Stimulated activated CD8-positive, alpha-beta memory T cell treated with anti-CD3 and anti-CD28 coated beads, Interleukin-4, amount 100 ng/mL, for 4 hours (primary cell): ENCODE results near the gene PPIP5K1.
"Not testable (repeated sequence)": the region's sequence is repeated elsewhere in the genome, so short reads cannot be mapped to it uniquely, and the experiment has no call there.

Source experiments
- DNase-seq, 2 donors: peaks; one replicate each; pipeline ENCODE4 v3.0.0-alpha.2; 2020; ENCODE audit warnings: low read depth in 2 of 2, low spot score in 1 of 2

PPIP5K1 gene

DNA sequence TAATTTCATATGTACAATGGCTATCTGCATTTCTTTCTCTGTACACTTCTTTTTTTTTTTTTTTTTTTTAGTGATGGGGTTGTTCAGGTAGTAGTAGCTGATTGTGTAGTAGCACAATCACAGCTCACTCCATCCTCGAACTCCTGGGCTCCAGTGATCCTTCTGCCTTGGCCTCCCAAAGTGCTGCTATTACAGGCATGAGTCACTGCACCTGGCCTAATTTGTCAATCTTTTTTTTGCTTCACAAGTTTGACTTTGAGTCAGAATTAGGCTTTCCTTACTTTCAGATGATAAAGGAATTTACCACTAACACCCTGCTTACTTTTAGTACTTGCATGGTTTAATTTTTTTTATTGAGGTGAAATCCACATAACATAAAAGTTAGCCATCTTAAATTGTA, 44.6 kb downstream of the PPIP5K1 start:
- no peak for DNase-seq

DNA sequence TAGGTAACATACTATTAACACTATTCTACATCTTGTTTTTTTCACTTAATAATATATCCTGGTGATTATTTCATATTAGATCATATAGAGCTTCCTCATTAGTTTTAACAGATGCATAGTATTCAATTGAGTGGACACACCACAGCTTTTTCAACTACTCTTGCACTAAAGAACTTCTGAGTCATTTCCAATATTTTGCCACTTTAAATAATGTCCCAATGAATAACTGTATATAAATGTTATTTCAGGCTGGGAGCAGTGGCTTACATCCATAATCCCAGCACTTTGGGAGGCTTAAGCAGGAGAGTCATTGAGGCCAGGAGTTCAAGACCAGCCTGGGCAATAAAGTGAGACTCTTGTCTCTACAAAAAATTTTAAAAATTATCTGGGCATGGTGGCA, 45.7 kb downstream of the PPIP5K1 start:
- DNase-seq, result no peak

DNA sequence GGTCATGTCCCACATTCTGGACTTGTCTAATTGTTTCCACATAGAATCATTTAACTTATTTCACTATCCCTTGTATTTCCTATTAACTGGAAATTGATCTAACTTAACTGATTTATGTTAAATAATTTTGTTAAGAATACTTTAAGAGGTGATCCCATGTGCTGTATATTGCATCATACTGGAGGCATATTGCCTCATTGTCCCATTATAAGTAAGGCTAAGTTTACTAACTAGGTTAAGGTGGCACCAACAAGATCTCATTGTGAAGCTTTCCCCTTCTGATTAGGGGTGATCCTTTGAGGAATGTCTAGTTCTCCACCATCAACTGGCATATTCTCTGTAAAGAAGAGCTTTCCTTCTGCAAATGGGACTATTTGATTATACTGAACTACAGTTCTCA, 48.2 kb downstream of the PPIP5K1 start:
- DNase-seq, result no peak

DNA sequence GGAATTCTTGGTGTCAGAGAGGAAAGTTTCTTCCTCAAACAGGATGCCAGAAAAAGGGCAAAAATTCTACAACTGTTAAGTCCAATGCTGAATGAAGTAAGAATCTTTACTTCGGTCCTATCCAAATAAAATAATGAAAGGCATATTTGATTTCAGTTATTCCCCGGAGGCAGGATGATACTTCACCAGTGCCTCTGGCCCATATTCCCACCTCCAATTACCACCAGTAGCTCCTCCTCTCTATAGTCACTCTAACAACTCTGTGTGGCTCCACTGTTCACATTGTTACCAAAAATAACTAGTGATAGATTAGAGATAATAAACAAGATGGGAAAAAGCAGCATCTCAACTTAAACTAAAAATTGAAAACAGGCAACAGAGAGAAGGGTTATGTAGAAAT, 51.9 kb downstream of the PPIP5K1 start:
- no peak for DNase-seq

DNA sequence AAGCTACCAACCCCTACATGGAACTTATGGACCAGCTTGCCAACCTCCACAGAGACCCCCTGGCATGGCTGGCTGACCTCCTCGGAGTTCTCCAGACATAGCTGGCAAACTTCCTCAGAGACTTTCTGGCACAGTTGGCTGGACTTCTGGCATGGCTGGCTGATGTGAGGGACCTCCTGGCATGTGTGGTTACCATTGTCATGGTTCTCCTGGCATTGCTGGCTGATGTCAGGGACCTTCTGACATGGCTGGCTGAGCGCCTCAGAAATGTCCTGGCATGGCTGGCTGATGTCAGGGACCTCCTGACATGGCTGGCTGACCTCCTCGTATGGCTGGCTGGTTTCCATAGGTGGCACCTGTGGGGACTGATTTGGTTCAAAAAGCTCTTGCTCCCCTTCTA, 55.1 kb downstream of the PPIP5K1 start:
- no peak for DNase-seq

DNA sequence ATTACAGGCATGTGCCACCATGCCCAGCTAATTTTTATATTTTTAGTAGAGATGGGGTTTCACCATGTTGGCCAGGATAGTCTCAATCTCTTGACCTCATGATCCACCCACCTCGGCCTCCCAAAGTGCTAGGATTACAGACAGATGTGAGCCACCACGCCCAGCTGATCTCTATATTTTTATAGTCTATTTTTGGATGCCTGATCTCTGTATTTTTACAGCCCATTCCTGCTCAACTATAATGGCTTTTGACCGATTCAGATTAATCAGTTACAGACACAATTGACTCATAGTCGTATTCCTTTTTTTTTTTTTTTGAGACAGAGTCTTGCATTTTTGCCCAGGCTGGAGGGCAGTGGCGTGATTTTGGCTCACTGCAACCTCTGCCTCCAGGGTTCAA, 57.2 kb downstream of the PPIP5K1 start:
- DNase-seq, result not testable (repeated sequence)

DNA sequence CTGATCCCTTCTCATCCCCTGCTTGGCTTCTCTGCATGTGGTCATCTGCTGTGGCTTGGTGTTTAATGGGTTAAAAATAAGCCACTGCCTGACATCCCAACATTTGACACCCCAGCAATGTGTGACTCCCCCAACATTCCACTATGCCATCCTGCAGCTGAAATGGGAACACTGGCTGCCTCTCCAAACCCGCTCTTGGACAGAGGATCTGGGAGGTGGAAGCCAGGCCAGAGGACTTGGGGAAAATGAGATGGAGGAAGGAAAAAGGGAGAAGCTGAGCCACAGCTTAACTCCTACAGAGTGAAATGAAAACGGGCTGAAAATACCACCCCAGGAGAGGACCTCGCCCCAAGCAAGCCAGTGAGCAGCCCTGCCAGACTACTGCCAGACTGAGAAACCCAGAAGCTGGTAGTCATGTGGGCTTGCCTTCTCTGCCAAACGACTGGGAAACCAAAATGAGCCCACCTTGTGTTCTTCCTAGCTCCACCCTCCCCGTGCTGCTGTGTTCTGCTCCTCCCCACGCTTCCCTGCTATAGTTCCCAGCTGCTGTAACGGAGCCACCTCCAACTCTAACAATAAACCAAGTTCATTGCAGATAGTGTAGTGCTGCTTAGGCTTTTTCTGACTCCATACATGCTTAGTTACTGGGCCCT, 58.9 kb downstream of the PPIP5K1 start:
- DNase-seq, result no peak

DNA sequence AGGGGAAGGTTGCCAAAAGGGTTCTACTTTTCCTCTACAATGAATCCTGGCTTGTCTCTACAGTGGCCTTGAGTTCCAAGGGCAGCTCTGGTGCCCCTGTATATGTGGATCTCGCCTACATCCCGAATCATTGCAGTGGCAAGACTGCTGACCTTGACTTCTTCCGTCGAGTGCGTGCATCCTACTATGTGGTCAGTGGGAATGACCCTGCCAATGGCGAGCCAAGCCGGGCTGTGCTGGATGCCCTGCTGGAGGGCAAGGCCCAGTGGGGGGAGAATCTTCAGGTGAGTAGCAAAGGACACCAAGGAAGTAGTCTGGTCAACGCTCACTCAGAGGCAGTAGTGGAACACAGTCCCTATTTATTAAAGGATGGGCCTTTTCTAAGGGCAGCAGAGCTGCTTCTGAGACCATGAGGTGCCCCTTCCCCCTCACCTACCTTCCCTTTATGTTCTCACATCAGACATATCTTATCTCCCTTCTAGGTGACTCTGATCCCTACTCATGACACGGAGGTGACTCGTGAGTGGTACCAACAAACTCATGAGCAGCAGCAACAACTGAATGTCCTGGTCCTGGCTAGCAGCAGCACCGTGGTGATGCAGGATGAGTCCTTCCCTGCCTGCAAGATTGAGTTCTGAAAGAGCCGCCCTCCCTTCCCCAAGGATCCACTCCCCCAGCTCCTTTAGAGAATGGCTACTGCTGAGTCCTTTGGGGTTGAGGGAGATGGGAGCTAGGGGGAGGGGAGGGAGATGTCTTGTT, 60.2 kb downstream of the PPIP5K1 start:
- DNase-seq, result no peak

DNA sequence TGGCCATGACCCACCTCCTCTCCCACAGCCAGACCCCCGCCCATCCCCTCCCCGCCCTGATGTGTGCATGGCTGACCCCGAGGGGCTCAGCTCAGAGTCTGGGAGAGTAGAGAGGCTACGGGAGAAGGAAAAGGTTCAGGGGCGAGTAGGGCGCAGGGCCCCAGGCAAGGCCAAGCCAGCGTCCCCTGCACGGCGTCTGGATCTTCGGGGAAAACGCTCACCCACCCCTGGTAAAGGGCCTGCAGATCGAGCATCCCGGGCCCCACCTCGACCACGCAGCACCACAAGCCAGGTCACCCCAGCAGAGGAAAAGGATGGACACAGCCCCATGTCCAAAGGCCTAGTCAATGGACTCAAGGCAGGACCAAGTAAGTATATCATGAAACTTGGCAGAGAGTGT, 60.9 kb downstream of the PPIP5K1 start:
- DNase-seq, result no peak

DNA sequence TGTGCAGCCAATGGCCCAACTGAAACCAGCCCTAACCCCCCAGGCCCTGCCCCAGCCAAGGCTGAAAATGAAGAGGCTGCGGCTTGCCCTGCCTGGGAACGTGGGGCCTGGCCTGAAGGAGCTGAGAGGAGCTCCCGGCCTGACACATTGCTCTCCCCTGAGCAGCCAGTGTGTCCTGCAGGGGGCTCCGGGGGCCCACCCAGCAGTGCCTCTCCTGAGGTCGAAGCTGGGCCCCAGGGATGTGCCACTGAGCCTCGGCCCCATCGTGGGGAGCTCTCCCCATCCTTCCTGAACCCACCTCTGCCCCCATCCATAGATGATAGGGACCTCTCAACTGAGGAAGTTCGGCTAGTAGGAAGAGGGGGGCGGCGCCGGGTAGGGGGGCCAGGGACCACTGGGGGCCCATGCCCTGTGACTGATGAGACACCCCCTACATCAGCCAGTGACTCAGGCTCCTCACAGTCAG, 61.4 kb downstream of the PPIP5K1 start:
- DNase-seq, result no peak

DNA sequence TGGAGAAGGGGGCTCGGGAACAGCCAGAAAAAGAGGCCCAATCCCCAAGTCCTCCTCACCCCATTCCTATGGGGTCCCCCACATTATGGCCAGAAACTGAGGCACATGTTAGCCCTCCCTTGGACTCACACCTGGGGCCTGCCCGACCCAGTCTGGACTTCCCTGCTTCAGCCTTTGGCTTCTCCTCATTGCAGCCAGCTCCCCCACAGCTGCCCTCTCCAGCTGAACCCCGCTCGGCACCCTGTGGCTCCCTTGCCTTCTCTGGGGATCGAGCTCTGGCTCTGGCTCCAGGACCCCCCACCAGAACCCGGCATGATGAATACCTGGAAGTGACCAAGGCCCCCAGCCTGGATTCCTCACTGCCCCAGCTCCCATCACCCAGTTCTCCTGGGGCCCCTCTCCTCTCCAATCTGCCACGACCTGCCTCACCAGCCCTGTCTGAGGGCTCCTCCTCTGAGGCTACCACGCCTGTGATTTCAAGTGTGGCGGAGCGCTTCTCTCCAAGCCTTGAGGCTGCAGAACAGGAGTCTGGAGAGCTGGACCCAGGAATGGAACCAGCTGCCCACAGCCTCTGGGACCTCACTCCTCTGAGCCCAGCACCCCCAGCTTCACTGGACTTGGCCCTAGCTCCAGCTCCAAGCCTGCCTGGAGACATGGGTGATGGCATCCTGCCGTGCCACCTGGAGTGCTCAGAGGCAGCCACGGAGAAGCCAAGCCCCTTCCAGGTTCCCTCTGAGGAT, 62.0 kb downstream of the PPIP5K1 start:
- DNase-seq, result no peak

DNA sequence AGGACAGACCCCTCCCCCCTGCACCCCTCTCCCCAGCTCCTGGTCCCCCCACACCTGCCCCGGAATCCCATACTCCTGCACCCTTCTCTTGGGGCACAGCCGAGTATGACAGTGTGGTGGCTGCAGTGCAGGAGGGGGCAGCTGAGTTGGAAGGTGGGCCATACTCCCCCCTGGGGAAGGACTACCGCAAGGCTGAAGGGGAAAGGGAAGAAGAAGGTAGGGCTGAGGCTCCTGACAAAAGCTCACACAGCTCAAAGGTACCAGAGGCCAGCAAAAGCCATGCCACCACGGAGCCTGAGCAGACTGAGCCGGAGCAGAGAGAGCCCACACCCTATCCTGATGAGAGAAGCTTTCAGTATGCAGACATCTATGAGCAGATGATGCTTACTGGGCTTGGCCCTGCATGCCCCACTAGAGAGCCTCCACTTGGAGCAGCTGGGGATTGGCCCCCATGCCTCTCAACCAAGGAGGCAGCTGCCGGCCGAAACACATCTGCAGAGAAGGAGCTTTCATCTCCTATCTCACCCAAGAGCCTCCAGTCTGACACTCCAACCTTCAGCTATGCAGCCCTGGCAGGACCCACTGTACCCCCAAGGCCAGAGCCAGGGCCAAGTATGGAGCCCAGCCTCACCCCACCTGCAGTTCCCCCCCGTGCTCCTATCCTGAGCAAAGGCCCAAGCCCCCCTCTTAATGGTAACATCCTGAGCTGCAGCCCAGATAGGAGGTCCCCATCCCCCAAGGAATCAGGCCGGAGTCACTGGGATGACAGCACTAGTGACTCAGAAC, 62.8 kb downstream of the PPIP5K1 start:
- no peak for DNase-seq

DNA sequence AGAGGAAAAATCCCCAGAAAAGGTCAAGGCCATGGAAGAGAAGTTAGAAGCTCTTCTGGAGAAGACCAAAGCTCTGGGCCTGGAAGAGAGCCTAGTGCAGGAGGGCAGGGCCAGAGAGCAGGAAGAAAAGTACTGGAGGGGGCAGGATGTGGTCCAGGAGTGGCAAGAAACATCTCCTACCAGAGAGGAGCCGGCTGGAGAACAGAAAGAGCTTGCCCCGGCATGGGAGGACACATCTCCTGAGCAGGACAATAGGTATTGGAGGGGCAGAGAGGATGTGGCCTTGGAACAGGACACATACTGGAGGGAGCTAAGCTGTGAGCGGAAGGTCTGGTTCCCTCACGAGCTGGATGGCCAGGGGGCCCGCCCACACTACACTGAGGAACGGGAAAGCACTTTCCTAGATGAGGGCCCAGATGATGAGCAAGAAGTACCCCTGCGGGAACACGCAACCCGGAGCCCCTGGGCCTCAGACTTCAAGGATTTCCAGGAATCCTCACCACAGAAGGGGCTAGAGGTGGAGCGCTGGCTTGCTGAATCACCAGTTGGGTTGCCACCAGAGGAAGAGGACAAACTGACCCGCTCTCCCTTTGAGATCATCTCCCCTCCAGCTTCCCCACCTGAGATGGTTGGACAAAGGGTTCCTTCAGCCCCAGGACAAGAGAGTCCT, 63.6 kb downstream of the PPIP5K1 start:
- no peak for DNase-seq

DNA sequence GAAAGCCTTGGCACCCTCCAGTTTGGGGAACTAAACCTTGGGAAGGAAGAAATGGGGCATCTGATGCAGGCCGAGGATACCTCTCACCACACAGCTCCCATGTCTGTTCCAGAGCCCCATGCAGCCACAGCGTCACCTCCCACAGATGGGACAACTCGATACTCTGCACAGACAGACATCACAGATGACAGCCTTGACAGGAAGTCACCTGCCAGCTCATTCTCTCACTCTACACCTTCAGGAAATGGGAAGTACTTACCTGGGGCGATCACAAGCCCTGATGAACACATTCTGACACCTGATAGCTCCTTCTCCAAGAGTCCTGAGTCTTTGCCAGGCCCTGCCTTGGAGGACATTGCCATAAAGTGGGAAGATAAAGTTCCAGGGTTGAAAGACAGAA, 64.9 kb downstream of the PPIP5K1 start:
- DNase-seq, result no peak

DNA sequence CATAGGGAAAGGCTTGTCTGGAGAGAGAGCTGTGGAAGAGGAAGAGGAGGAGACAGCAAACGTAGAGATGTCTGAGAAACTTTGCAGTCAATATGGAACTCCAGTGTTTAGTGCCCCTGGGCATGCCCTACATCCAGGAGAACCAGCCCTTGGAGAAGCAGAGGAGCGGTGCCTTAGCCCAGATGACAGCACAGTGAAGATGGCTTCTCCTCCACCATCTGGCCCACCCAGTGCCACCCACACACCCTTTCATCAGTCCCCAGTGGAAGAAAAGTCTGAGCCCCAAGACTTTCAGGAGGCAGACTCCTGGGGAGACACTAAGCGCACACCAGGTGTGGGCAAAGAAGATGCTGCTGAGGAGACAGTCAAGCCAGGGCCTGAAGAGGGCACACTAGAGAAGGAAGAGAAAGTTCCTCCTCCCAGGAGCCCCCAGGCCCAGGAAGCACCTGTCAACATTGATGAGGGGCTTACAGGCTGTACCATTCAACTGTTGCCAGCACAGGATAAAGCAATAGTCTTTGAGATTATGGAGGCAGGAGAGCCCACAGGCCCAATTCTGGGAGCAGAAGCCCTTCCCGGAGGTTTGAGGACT, 65.7 kb downstream of the PPIP5K1 start:
- DNase-seq, result no peak

DNA sequence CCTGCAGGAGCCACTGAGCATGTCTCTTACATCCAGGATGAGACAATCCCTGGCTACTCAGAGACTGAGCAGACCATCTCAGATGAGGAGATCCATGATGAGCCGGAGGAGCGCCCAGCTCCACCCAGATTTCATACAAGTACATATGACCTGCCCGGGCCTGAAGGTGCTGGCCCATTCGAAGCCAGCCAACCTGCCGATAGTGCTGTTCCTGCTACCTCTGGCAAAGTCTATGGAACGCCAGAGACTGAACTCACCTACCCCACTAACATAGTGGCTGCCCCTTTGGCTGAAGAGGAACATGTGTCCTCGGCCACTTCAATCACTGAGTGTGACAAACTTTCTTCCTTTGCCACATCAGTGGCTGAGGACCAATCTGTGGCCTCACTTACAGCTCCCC, 66.4 kb downstream of the PPIP5K1 start:
- no peak for DNase-seq

DNA sequence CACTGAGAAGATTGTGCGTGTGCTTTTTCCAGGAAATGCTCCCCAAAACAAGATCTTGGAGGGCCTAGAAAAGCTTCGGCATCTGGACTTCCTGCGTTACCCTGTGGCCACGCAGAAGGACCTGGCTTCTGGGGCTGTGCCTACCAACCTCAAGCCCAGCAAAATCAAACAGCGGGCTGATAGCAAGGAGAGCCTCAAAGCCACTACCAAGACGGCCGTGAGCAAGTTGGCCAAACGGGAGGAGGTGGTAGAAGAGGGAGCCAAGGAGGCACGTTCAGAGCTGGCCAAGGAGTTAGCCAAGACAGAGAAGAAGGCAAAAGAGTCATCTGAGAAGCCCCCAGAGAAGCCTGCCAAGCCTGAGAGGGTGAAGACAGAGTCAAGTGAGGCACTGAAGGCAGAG, 67.8 kb downstream of the PPIP5K1 start:
- no peak for DNase-seq

DNA sequence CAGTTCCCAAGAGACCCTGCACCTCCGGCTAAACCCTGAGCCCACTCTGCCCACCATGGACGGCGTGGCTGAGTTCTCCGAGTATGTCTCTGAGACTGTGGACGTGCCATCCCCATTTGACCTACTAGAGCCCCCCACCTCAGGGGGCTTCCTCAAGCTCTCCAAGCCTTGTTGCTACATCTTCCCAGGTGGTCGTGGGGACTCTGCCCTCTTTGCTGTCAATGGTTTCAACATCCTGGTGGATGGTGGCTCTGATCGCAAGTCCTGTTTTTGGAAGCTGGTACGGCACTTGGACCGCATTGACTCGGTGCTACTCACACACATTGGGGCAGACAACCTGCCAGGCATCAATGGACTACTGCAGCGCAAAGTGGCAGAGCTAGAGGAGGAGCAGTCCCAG, 68.6 kb downstream of the PPIP5K1 start:
- no peak for DNase-seq

DNA sequence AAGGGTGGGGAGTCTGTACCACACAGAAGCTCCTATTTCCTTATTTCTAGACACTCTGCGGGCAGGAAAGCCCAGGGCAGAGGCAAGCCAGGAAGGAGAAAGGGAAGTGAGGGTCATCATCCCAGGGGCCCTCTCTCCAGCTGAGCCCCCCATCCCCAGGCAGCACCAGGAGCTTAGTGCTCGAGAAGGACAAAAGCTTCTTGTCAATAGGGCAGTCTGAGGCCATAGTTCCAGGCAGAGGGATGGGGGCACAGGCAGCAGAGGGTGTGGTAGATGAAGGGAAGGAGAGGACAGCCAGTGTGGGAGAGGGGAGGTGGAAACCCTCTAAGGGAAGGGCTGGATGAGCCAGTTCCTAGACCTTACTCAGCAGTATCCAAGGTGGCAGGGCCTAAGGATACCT, 69.9 kb downstream of the PPIP5K1 start:
- no peak for DNase-seq

DNA sequence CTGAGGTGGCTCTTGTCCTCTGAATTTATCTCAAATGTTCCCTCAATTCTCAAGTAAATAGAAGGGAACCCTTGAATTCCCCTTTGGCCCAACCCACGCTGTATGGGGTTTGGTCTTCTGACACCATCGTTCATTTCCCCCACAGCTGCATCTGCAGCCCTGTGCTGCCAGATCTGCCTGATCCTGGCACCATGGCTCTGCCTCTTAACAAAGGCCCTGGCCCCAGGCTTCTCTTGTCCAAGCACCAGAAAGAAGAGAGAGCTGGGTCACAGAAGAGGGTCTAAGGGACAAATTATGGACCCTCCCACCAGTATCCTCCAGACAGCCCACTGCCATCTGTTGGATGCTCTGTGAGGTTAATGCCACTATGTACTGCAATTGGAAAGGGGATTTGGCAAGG, 70.8 kb downstream of the PPIP5K1 start:
- no peak for DNase-seq
